ENCODE results near the gene TTC28.

The TTC28 gene

DNA sequence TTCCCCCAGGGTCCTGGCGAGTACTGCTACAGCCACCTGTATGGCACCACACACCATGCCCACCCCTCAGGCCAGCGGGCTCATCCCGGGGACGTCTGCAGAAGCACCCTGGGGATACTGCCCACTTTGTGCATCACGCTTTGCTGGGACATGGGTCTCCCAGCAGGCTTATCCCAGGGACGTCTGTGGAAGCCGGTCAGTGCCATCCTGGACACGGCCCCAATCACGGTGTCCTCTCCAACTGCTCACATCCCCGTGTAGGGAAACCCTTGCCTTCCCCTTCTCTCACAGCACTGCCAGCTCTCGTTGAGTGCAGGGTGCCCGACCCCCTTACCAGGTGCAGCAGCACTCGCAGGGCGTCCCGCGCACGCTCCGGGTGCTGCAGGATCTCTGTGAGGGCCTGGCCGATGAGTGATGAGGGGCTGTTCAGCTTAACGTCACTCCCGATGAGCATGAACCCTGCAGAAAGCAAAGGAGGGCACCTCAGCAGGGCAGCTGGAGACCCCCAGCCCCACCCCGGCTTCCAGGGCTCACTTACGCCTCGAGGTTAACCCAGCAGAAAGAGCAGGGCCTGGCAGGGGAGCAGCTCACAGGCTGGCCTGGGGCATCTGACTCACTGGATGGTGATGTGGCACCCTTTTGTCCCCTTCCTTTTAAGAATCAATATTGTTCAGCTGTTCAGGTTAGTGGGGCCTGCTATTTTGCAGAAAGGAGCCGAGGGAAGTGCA lies 683.7 kb downstream of the TTC28 start:
- DNase-seq = no peak

GRCh38 chr22:27994481-27995331 lies 684.9 kb downstream of the TTC28 start:
- DNase-seq = no peak

GRCh38 chr22:27993774-27994350 lies 685.8 kb downstream of the TTC28 start:
- no peak for DNase-seq

- no peak for DNase-seq
Observed at GRCh38 chr22:27993201-27993635, 686.4 kb downstream of the TTC28 start.

DNA sequence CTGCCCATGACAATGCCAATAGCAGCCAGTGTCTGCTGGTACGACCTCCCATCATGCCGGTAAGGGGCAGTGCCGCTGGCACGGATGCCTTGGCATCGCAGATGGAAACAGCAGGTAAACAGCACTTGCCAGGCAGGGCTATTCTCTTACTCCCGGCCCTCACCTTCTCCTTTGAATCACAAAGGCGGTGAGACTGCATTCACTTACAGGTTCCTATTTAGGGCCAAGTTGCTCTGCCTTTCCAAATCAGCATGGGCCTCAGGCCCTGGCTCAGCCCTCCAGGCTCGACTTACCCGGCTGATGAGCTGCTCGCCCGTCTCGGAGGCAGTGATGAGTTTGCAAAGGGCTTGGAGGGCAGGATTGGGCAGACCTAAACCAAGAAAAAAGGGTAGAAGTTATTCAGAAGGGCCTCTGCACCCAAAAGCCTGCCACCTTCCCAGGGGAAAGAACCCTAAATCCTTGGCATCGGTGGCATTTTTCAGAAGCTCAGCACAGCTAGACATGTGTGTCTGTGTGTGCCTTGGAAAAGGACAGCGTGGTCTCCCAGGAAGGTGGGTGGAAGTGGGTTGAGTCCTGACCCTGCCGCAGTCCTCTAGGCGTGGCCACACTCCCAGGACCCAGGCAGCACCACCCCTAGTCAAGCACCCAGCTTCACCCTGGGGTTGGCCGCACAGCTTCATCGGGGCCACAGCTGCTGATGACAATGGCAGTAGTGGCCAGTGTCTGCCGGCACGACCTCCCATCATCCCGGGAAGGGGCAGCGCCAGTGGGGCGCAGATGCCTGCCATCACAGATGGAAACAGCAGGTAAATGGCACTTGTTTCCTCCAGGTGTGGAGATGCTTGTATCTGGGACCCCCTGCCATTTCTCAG lies 687.1 kb downstream of the TTC28 start:
- DNase-seq = no peak

DNA sequence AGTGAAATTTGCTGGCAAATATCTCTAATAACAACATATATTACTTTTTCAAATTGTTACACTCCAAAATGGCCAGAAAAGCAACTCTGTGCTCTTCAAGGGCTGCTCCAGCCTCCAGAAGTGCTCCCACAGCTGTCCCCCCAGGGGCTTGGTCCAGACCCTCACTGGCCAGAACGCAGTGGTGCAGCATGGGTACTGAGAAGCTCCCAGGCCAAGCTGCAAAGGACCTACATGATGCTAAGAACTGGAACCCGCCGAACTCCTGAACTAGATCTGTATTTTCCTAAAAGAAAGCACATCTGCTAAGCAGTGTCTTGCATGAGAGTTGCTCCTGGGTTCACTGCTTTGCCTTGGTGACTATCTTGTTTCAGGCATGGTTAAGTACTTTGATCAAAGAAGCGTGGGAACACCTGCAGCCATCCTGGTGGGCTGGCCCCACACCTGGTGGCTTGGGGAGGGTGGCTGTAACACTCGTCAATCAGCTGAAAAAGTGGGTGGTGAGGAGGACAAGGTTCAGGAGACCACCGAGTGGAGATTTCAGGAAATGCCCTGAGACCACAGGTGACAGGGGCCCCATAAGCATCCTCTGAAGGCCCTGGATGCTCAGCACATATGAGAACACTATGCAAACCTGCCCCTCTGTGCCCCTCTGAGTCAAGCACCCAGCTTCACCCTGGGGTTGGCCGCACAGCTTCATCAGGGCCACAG lies 687.9 kb downstream of the TTC28 start:
- DNase-seq = no peak

DNA sequence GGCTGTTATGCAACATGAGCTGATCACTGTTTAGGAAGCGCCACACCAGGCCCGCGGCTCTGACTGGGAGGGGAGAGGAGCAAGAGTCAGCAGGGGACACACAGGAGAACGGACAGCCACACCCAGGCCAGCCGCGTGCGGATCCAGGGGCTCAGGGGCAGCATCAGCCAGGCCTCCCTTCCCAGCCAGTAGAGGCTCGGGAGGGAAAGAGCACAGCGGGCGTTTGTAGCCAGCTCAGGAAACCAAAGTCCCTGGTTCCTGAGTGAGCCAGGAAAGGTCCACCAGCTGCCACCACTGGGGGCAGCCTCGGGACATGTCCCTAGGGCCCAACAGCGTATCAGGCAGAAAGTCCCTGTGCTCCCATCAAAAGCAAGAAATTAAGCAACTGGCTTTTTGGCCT lies 688.8 kb downstream of the TTC28 start:
- DNase-seq = peak; percentile 43

DNA sequence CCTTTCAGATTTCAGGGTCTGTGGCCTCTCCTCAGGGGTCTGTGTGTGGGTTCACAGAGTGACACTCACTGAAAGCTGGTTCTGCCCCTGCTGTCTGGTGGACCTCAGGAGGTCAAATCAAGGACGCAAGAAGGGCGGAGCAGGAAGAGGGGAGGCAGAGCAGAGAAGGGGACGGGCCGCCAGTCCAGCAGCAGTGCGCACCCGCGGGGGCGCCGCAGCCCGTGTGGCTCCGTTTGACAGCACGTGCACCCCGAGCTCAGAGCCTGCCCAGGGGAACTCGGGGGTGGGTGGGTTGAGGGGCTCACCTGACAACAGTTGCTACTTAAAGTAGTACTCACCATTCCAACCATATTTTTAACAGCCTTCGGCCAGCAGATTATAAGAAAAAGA lies 689.2 kb downstream of the TTC28 start:
- no peak for DNase-seq

DNA sequence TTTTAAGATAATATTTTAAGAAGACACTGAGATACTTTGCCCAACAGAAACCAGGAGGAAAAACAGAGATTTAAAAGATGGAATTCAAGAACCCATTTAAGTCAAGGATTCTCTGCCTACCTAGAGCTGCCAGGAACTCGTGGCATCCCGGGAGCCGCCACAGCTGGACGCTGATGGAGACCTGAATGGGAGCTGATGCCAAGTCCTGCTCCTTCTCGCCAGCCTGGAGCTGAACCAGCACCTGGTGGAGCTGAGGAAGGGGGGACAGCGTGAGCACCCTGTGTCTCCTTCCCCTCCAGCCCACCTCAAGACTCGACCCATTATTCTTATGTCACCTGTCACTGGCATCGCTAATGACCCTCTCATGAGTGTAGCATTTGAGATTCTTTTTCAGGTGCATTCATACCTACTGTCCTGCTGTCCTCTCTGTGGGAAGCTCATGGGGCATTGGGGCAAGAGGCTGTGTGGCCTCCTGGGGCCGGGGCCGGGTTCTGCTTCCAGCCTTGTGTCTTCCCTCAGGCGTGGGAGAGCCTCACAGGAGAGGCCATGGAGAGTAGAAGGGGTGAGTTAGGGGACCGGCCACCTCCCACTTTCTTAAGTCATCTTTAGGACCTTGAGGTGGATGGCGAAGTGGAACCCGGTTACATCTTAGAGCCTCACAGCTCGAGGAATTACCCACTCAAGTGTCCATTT lies 689.7 kb downstream of the TTC28 start:
- DNase-seq = no peak

GRCh38 chr22:27988704-27989103 lies 690.9 kb downstream of the TTC28 start:
- no peak for DNase-seq

DNA sequence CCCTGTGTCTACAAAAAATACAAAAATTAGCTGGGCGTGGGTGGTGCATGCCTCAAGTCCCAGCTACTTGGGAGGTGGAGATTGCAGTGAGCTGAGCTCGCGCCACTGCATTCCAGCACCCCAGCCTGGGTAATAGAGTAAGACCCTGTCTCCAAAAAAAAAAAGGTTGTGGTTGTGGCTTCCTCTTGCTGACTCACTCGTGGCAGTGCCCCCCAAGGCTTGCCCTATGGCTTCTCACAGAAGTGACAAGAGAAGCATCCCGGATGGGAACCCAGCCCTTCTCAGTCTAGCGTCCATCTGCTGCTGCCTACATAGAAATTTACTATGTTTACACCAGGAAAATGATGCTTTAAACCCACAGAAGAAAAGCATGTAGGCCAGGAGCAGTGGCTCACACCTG lies 692.1 kb downstream of the TTC28 start:
- no peak for DNase-seq

DNA sequence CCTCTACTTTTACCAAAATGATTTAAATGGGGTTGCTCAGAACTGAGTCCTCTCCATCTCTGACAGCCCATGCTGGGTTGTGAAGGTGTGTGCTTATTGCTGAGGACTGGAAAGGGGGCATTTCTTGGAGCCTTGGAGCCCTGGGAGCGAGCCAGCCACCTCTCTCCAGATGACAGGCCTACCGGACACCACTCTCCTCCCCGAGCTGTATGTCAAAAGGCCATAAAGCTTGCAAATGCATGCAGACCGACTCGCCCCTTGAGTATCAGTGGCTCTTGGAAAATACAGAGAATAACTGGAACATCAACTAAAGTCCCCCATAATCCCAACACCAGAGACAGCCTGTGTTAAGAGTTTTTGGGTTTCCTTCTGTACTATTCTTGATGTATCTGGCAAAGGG lies 692.7 kb downstream of the TTC28 start:
- no peak for DNase-seq

- DNase-seq = no peak
Observed at GRCh38 chr22:27986459-27986858, 693.2 kb downstream of the TTC28 start.

DNA sequence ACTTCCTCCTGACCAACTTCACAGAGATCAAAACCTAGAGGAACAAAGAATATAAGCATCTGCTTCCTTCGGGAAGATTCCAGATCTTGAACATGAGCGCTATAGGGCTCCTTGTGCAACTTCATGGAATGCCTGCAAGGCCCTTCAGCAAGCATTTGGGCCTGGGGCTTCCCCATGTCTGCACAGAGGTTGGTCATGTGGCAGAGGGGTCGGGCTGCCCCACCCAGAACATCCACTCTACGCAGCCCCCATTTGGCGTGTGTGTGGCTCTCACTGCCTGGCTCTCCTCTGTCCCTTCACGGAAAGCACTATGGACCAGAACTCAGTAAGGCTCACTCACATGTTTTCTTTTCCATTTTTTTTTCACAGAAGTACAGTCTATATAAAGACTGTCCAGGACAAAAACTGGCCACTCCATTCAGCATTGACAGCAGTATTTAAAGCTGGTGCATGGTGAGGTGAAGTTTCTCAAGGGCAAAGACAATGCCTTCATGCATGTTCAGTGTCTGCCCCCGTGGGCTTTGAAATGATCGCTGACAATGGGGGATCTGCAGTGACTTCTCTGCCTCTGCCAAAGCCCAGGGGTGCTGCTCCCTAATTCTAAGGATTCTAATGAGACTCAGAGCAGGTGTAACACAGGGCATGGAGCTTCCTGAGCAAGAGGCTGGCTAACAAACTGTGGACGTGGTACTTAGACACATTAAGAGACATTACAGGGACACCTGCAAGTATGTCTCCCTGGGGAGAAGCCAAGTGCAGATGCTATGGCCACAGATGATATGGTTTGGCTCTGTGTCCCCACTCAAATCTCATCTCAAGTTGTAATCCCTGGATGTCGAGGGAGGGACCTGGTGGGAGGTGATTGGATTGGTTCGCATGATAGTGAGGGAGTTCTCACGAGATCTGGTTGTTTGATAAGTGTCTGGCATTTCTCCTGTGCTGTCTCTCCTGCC lies 694.0 kb downstream of the TTC28 start:
- no peak for DNase-seq

DNA sequence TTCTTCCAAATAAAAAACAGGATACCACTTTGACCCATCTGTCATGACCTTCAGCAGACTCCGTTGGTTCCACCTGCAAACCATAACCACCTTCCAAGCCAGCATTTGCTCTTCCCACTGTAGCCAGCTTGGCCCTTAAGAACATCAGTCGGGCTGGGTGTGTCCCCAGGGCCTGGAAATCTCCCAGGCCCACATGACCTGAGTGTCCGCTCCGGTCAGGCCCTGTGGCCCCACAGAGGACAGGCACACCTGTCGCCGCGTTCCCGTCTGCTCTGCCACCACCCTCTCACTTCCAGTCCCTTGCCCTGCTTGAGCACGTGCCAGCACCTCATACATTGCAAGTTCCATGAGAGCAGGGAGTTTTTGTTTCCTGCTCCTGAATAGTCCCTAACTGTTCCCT lies 694.9 kb downstream of the TTC28 start:
- no peak for DNase-seq

DNA sequence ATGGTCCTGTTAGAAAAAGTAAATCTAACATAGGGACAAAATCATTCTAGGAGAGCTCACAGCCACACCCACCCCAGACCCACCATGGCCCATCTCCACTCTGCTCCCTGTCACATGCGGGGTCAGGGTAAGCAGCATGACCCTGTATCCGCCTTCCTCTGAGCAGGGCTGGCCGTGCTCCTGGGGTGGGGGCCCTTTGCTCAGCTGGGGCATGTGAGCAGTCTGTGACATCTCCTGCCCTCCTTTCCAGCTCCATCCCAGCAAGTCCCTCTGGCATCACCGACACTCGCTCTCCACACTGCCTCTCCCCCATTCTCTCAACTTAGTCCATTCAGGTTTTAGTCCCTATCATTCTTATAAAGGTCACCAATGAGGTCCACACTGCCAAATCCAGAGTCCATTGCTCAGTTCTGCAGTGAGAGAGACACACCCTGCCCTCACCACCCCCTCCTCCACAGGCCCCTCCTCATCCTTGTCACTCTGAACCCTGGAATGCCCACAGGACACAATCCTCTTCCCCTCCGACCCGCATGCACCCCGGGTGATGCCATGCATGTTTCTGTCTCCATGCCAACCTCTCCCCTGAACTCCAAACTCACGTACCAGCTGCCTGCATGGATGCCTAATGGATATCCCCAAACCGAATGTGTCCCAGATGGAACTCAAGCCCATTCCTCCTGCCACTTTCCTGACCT lies 695.5 kb downstream of the TTC28 start:
- DNase-seq = no peak

DNA sequence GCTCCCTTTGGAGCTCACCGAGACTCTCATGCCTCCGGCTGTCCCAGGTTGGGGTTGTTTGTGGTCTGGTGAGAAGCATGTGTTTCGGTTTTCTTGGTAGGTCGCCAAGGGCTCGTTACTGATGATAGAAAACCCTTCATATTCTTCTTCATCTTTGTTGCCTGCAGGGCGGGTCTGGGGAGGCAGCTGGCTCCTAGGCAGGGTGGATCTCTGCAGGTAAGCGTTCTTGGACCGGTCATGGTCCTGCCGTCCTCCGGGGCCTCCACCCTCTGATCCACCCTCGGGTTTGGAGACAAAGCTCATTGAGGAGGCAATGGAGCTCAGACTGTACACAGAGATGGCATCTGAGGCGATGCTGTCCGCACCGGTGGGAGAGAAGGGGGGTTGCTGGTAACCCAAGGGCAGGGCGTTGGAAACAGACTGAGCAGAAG lies 696.3 kb downstream of the TTC28 start:
- no peak for DNase-seq

- no peak for DNase-seq
Observed at GRCh38 chr22:27982630-27983180, 696.9 kb downstream of the TTC28 start.

DNA sequence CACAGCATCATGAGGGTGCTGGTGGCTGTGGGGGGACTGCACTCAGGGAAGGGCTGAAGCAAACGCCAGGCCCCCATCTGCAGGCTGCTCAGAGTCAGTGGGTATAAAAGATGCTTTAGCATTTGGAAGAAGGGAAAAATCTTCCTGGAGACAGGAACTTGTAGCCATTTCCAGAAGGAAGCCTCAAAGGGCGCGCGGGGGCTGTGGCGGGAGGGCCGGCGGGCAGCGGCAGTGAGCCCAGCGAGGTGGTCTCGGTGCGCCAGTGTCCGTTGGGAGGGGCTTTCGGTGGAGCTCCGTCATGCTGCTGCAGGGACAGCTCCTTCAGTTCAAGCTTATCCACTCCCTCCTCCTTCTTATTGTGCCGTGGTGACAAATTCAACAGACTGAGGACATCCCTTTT lies 697.5 kb downstream of the TTC28 start:
- no peak for DNase-seq
